K562 (cell line): ENCODE measurements around the gene POLDIP3. TPM values are rescaled to one million over a fixed set of nuclear protein-coding genes. Genes with fewer than 3 reads are reported as not detected.

ENCODE experiments used
- ADNP ChIP-seq: fragments of 200-800 bp; sonication (Bioruptor generic); IDR thresholded peaks from 2 replicates; pipeline ENCODE4 v1.6.1; 2016; ENCODE audit warnings: missing genetic modification characterization, missing compliant biosample characterization
- CBFB ChIP-seq: sonication (generic); formaldehyde crosslinking; IDR thresholded peaks from 2 replicates; pipeline ENCODE4 v1.4.0; 2020; ENCODE audit warnings: mild to moderate bottlenecking, missing genetic modification reagents
- CEBPG ChIP-seq, 3 experiments: fragments of 200-800 bp in 1 of 3; sonication (Bioruptor generic) in 1 of 3; sonication (generic) in 1 of 3; formaldehyde crosslinking in 1 of 3; IDR thresholded peaks in 2 of 3; conservative IDR thresholded peaks in 1 of 3; 2 replicates each; pipeline versions ENCODE4 v1.6.1 to v1.8.0; 2016 to 2022; ENCODE audit warnings: missing compliant biosample characterization in 2 of 3, missing genetic modification characterization in 2 of 3, mild to moderate bottlenecking in 1 of 3, missing genetic modification reagents in 1 of 3
- DACH1 ChIP-seq: fragments of 450-650 bp; IDR thresholded peaks from 2 replicates; pipeline ENCODE4 v1.6.1; 2018; ENCODE audit not compliant: partially characterized antibody
- E2F3 ChIP-seq: fragments of 250-450 bp; sonication (Bioruptor Pico); IDR thresholded peaks from 2 replicates; pipeline ENCODE4 v1.4.0; 2020; ENCODE audit warnings: mild to moderate bottlenecking
- NCOA1 ChIP-seq: fragments of 450-650 bp; IDR thresholded peaks from 2 replicates; pipeline ENCODE4 v1.6.1; 2016; ENCODE audit warnings: low read depth
- NCOR1 ChIP-seq: fragments of 450-650 bp; IDR thresholded peaks from 2 replicates; pipeline ENCODE4 v1.6.1; 2016; ENCODE audit warnings: mild to moderate bottlenecking, moderate library complexity
- PCBP1 ChIP-seq: fragments of 200-400 bp; formaldehyde crosslinking; IDR thresholded peaks from 2 replicates; pipeline ENCODE4 v1.6.1; 2018; ENCODE audit warnings: mild to moderate bottlenecking, low read depth, low read length; ENCODE audit not compliant: poor library complexity, severe bottlenecking
- RBM25 ChIP-seq: fragments of 200-400 bp; formaldehyde crosslinking; IDR thresholded peaks from 2 replicates; pipeline ENCODE4 v1.6.1; 2018; ENCODE audit warnings: low read length, low read depth, moderate library complexity; ENCODE audit not compliant: severe bottlenecking
- RBM39 ChIP-seq: fragments of 200-400 bp; formaldehyde crosslinking; optimal IDR thresholded peaks from 2 replicates; pipeline ENCODE3; 2018; ENCODE audit warnings: low read depth, low read length
- SMARCB1 ChIP-seq: IDR thresholded peaks from 2 replicates; pipeline ENCODE4 v1.6.1; 2011; ENCODE audit warnings: improper control_type of control experiment, low read depth; ENCODE audit not compliant: insufficient read length
- TAF15 ChIP-seq: fragments of 200-400 bp; formaldehyde crosslinking; IDR thresholded peaks from 2 replicates; pipeline ENCODE4 v1.6.1; 2017; ENCODE audit warnings: mild to moderate bottlenecking, low read depth, low read length, moderate library complexity
- TEAD2 ChIP-seq: fragments of 450-650 bp; IDR thresholded peaks from 2 replicates; pipeline ENCODE4 v1.6.1; 2016; ENCODE audit warnings: missing genetic modification characterization, control low read depth, missing compliant biosample characterization
- U2AF1 ChIP-seq: fragments of 200-400 bp; formaldehyde crosslinking; optimal IDR thresholded peaks from 2 replicates; pipeline ENCODE3; 2017; ENCODE audit warnings: mild to moderate bottlenecking, low read depth, low read length, moderate library complexity
- YBX1 ChIP-seq: fragments of 450-650 bp; IDR thresholded peaks from 2 replicates; pipeline ENCODE4 v1.7.1; 2016; ENCODE audit warnings: mild to moderate bottlenecking
- ZNF282 ChIP-seq: sonication (generic); formaldehyde crosslinking; IDR thresholded peaks from 2 replicates; pipeline ENCODE4 v1.8.1; 2023; ENCODE audit warnings: missing genetic modification reagents
- ZNF551 ChIP-seq: fragments of 250-450 bp; sonication (Bioruptor Pico); IDR thresholded peaks from 2 replicates; pipeline ENCODE4 v1.5.0; 2021; ENCODE audit warnings: mild to moderate bottlenecking, moderate library complexity
- ZNF75A ChIP-seq: fragments of 450-650 bp; formaldehyde crosslinking; IDR thresholded peaks from 2 replicates; pipeline ENCODE4 v1.4.0; 2020; ENCODE audit warnings: mild to moderate bottlenecking
- ZNF764 ChIP-seq: fragments of 250-450 bp; sonication (Bioruptor Pico); IDR thresholded peaks from 2 replicates; pipeline ENCODE4 v1.4.0; 2020; ENCODE audit warnings: low read depth, mild to moderate bottlenecking, moderate library complexity
- polyA plus RNA-seq, 8 experiments: library from polyadenylated mRNA; depleted of rRNA in 4 of 8; stranded (reverse) in 5 of 8; unstranded in 3 of 8; fragments of >200 nt; fragmentation: Nextera tagmentation in 2 of 8; fragmentation: Illumina TruSeq in 1 of 8; extraction: Ambion mirVana in 2 of 8; extraction: Trizol in 1 of 8; gene quantifications; 2 replicates each; pipeline versions ENCODE4 v1.2.1 to v1.2.3, GENCODE V29; 2011 to 2014; ENCODE audit warnings: inconsistent platforms in 1 of 8, missing spikeins in 1 of 8
- total RNA-seq, 7 experiments: library from RNA; depleted of rRNA in 6 of 7; stranded (reverse); fragments of >200 nt in 6 of 7; fragmentation: Illumina TruSeq in 2 of 7; extraction: Trizol in 2 of 7; gene quantifications; 2 replicates each; pipeline versions ENCODE4 v1.2.1 to v1.2.3, GENCODE V29; 2011 to 2021; ENCODE audit warnings: low replicate concordance in 1 of 7
- TF ChIP-seq, protein P1 (sequence below): fragments of 250-450 bp; sonication (Bioruptor Pico); IDR thresholded peaks from 2 replicates; pipeline ENCODE4 v1.9.0; 2021; ENCODE audit warnings: mild to moderate bottlenecking
- TF ChIP-seq, protein P2 (sequence below): fragments of 250-450 bp; sonication (Bioruptor Pico); IDR thresholded peaks from 2 replicates; pipeline ENCODE4 v1.8.0; 2021; ENCODE audit warnings: borderline replicate concordance, mild to moderate bottlenecking, moderate library complexity; ENCODE audit not compliant: poor library complexity, severe bottlenecking
- TF ChIP-seq, protein P3 (sequence below): fragments of 450-650 bp; formaldehyde crosslinking; conservative IDR thresholded peaks from 2 replicates; pipeline ENCODE4 v1.4.0; 2022; ENCODE audit warnings: mild to moderate bottlenecking, missing genetic modification characterization
- TF ChIP-seq, protein P4 (sequence below): fragments of 450-650 bp; IDR thresholded peaks from 2 replicates; pipeline ENCODE4 v1.6.1; 2017; ENCODE audit warnings: mild to moderate bottlenecking, moderate library complexity
- TF ChIP-seq, protein P5 (sequence below): fragments of 250-450 bp; sonication (Bioruptor Pico); IDR thresholded peaks from 2 replicates; pipeline ENCODE4 v1.8.0; 2022; ENCODE audit warnings: moderate library complexity, mild to moderate bottlenecking, inconsistent platforms
- TF ChIP-seq, protein P6 (sequence below): fragments of 250-450 bp; sonication (Bioruptor Pico); IDR thresholded peaks from 2 replicates; pipeline ENCODE4 v1.6.1; 2021; ENCODE audit warnings: mild to moderate bottlenecking

Gene POLDIP3
- total and polyA plus RNA-seq, 9 of the 15 experiments (the other 6 are each of a cell fraction or from before 2014, with no cell fraction given), result 14.3 to 53.0 (median 26.3) TPM

DNA sequence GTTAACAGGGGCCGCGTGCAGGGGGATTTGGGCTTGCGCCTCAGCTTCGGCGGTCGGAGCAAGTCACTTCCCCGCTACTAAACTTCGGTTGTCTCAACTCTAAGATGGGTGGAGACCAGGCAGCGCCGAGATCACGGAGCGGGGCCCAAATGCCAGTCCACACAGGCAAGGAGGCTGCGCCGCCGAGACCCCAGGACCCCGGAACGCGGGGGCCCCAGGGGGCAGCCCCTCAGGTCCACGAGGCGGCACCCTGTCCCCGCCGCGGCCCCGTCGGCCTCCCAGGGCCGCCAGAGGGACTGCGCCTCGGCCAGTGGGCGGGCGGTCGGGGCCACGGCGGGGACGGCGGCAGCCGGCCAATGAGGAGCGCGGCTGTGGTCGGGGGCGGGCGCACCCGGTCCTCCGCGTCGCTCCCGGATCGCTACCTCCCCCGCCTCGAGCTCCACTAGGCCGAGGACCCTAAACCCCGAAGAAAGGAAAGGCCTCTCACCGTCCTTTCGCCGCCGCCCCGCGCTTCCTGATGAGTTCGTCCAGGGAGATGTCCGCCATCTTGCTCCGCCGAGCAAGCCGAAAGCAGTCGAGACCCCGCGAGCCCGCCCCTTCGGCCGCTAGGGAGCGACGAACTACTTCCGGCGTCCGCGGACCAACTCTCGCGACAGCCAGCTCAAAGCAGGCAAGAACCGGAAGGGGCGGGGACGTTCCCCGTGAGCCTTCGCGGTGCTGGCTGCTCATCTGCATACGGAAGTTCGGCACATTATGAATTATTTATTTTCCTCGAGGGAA, at the start of gene POLDIP3 (continued):
- TF ChIP-seq SMARCB1 (no peak), CEBPG (CRISPR knock-in tag; IDR thresholded peaks at IDR 0.05) (no peak), CEBPG (tag; conservative IDR thresholded peaks at IDR 0.05 in 1 of 2, IDR thresholded peaks at IDR 0.05 in 1 of 2) (no peak), ZNF282 (no peak), PCBP1 (peak; percentile 53), ZNF551 (CRISPR knock-in tag) (no peak), CBFB (CRISPR knock-in tag) (no peak), TEAD2 (no peak), RBM39 (no peak), U2AF1 (no peak), RBM25 (peak; percentile 37), ZNF764 (CRISPR knock-in tag) (no peak), TAF15 (no peak), DACH1 (no peak), NCOA1 (no peak), NCOR1 (no peak), YBX1 (no peak), ZNF75A (CRISPR knock-in tag) (no peak), ADNP (no peak), E2F3 (CRISPR knock-in tag) (no peak)
- TF ChIP-seq, protein P1, sequence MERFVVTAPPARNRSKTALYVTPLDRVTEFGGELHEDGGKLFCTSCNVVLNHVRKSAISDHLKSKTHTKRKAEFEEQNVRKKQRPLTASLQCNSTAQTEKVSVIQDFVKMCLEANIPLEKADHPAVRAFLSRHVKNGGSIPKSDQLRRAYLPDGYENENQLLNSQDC (CRISPR knock-in tag), result no peak
- TF ChIP-seq, protein P2, sequence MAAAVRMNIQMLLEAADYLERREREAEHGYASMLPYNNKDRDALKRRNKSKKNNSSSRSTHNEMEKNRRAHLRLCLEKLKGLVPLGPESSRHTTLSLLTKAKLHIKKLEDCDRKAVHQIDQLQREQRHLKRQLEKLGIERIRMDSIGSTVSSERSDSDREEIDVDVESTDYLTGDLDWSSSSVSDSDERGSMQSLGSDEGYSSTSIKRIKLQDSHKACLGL (CRISPR knock-in tag), result no peak
- TF ChIP-seq, protein P3, sequence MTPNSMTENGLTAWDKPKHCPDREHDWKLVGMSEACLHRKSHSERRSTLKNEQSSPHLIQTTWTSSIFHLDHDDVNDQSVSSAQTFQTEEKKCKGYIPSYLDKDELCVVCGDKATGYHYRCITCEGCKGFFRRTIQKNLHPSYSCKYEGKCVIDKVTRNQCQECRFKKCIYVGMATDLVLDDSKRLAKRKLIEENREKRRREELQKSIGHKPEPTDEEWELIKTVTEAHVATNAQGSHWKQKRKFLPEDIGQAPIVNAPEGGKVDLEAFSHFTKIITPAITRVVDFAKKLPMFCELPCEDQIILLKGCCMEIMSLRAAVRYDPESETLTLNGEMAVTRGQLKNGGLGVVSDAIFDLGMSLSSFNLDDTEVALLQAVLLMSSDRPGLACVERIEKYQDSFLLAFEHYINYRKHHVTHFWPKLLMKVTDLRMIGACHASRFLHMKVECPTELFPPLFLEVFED (CRISPR knock-in tag), result no peak
- TF ChIP-seq, protein P4, sequence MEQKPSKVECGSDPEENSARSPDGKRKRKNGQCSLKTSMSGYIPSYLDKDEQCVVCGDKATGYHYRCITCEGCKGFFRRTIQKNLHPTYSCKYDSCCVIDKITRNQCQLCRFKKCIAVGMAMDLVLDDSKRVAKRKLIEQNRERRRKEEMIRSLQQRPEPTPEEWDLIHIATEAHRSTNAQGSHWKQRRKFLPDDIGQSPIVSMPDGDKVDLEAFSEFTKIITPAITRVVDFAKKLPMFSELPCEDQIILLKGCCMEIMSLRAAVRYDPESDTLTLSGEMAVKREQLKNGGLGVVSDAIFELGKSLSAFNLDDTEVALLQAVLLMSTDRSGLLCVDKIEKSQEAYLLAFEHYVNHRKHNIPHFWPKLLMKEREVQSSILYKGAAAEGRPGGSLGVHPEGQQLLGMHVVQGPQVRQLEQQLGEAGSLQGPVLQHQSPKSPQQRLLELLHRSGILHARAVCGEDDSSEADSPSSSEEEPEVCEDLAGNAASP, result no peak
- TF ChIP-seq, protein P5, sequence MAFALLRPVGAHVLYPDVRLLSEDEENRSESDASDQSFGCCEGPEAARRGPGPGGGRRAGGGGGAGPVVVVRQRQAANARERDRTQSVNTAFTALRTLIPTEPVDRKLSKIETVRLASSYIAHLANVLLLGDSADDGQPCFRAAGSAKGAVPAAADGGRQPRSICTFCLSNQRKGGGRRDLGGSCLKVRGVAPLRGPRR, result no peak
- TF ChIP-seq, protein P6, sequence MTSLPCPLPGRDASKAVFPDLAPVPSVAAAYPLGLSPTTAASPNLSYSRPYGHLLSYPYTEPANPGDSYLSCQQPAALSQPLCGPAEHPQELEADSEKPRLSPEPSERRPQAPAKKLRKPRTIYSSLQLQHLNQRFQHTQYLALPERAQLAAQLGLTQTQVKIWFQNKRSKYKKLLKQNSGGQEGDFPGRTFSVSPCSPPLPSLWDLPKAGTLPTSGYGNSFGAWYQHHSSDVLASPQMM (CRISPR knock-in tag), result no peak
